ENCODE results near the gene GRIN2A.

The GRIN2A gene

GRCh38 chr16:10100829-10101228 lies 81.4 kb downstream of the GRIN2A start:
- no peaks in the 10 kb centered on the region for H3K36me3 ChIP-seq (replicated peaks)
- no peak for DNase-seq
- in situ Hi-C loops (cut with HindIII; ENCODE audit: low pct_ligation_motif_present, low sequenced_read_pairs): no loop called here
- TF ChIP-seq CTCF (IDR thresholded peaks at IDR 0.05; ENCODE audit: low read depth, low read length, missing control alignments): no peak
- H3K4me3 ChIP-seq (ENCODE audit: low read depth, low read length): no peak overlapping the region
- no peaks in the 10 kb centered on the region for H3K27me3 ChIP-seq (replicated peaks)
- H3K27ac ChIP-seq: no peak overlapping the region

GRCh38 chr16:10098991-10099390 lies 83.2 kb downstream of the GRIN2A start:
- no peaks in the 10 kb centered on the region for H3K36me3 ChIP-seq (replicated peaks)
- no peak overlapping the region for H3K4me3 ChIP-seq (ENCODE audit: low read depth, low read length)
- in situ Hi-C loops (cut with HindIII; ENCODE audit: low pct_ligation_motif_present, low sequenced_read_pairs): no loop called here
- H3K27me3 ChIP-seq (replicated peaks): no peaks in the 10 kb centered on the region
- H3K27ac ChIP-seq: no peak overlapping the region
- TF ChIP-seq CTCF (IDR thresholded peaks at IDR 0.05; ENCODE audit: low read depth, low read length, missing control alignments): no peak
- DNase-seq: no peak

GRCh38 chr16:10097271-10097670 lies 85.0 kb downstream of the GRIN2A start:
- Histone ChIP-seq H3K4me3 (ENCODE audit: low read depth, low read length) (no peak overlapping the region), H3K27ac (no peak overlapping the region), H3K36me3 (replicated peaks) (no peaks in the 10 kb centered on the region), H3K27me3 (replicated peaks) (no peaks in the 10 kb centered on the region)
- DNase-seq: no peak
- in situ Hi-C loops (cut with HindIII; ENCODE audit: low pct_ligation_motif_present, low sequenced_read_pairs): no loop called here
- no peak for TF ChIP-seq CTCF (IDR thresholded peaks at IDR 0.05; ENCODE audit: low read depth, low read length, missing control alignments)

GRCh38 chr16:10093576-10093975 lies 88.7 kb downstream of the GRIN2A start:
- no peaks in the 10 kb centered on the region for H3K36me3 ChIP-seq (replicated peaks)
- in situ Hi-C loops (cut with HindIII; ENCODE audit: low pct_ligation_motif_present, low sequenced_read_pairs): no loop called here
- TF ChIP-seq CTCF (IDR thresholded peaks at IDR 0.05; ENCODE audit: low read depth, low read length, missing control alignments): no peak
- no peak overlapping the region for H3K4me3 ChIP-seq (ENCODE audit: low read depth, low read length)
- no peaks in the 10 kb centered on the region for H3K27me3 ChIP-seq (replicated peaks)
- no peak overlapping the region for H3K27ac ChIP-seq
- no peak for DNase-seq

- DNase-seq: no peak
- H3K27me3 ChIP-seq (replicated peaks): no peaks in the 10 kb centered on the region
- no peak overlapping the region for H3K27ac ChIP-seq
- H3K4me3 ChIP-seq (ENCODE audit: low read depth, low read length): no peak overlapping the region
- TF ChIP-seq CTCF (IDR thresholded peaks at IDR 0.05; ENCODE audit: low read depth, low read length, missing control alignments): no peak
- in situ Hi-C loops (cut with HindIII; ENCODE audit: low pct_ligation_motif_present, low sequenced_read_pairs): no loop called here
- no peaks in the 10 kb centered on the region for H3K36me3 ChIP-seq (replicated peaks)
Observed at GRCh38 chr16:10090816-10091215, 91.4 kb downstream of the GRIN2A start.

- no peak for TF ChIP-seq CTCF (IDR thresholded peaks at IDR 0.05; ENCODE audit: low read depth, low read length, missing control alignments)
Observed at GRCh38 chr16:10088380-10088793, 93.8 kb downstream of the GRIN2A start.

More at GRCh38 chr16:10088380-10088793, 93.8 kb downstream of the GRIN2A start:
- no peaks in the 10 kb centered on the region for H3K27me3 ChIP-seq (replicated peaks)
- no peak overlapping the region for H3K4me3 ChIP-seq (ENCODE audit: low read depth, low read length)
- no peak for DNase-seq
- H3K27ac ChIP-seq: no peak overlapping the region
- no peaks in the 10 kb centered on the region for H3K36me3 ChIP-seq (replicated peaks)
- in situ Hi-C loops (cut with HindIII; ENCODE audit: low pct_ligation_motif_present, low sequenced_read_pairs): no loop called here
